Lung (tissue), 12 donors: Measurements from ENCODE around the gene UBR2. TPM values are rescaled to one million over a fixed set of nuclear protein-coding genes. Genes with fewer than 3 reads are reported as not detected.
A peak's percentile ranks its signal among the peaks of the same experiment; 100 is the strongest.

ENCODE experiments used
- ATAC-seq: fragments of 200-7000 bp; cut with Tn5 transposase; one replicate; pipeline ENCODE4 v1.9.1; 2020; ENCODE audit warnings: moderate number of reproducible peaks; ENCODE audit not compliant: insufficient read depth, low FRiP score
- DNase-seq, 3 donors: peaks; one replicate each; pipeline ENCODE4 v3.0.0-alpha.2; 2013 to 2017
- H3K27ac ChIP-seq, 2 donors: one replicate each; pipeline ENCODE4 v1.5.1; 2013; ENCODE audit warnings: mild to moderate bottlenecking in 2 of 2, moderate library complexity in 2 of 2, control low read depth in 1 of 2, inconsistent platforms in 1 of 2, low read depth in 1 of 2, low read length in 1 of 2
- H3K27me3 ChIP-seq, 3 donors: one replicate each; pipeline ENCODE4 v1.5.1; 2013; ENCODE audit warnings: low read length in 2 of 3; ENCODE audit not compliant: control insufficient read depth in 3 of 3, insufficient read depth in 3 of 3
- H3K36me3 ChIP-seq, 4 donors: one replicate each; pipeline ENCODE4 v1.5.1; 2013; ENCODE audit warnings: low read length in 4 of 4, mild to moderate bottlenecking in 1 of 4, moderate library complexity in 1 of 4; ENCODE audit not compliant: control insufficient read depth in 4 of 4, insufficient read depth in 4 of 4
- H3K4me1 ChIP-seq, 5 donors: one replicate each; pipeline ENCODE4 v1.5.1; 2013; ENCODE audit warnings: low read length in 5 of 5, mild to moderate bottlenecking in 2 of 5, moderate library complexity in 1 of 5; ENCODE audit not compliant: control insufficient read depth in 5 of 5, insufficient read depth in 5 of 5
- H3K4me3 ChIP-seq: one replicate; pipeline ENCODE4 v1.5.1; 2013; ENCODE audit warnings: mild to moderate bottlenecking, control low read depth, moderate library complexity
- H3K9ac ChIP-seq, 2 donors: one replicate each; pipeline ENCODE4 v1.5.1; 2013; ENCODE audit warnings: low read length in 2 of 2, control low read depth in 1 of 2; ENCODE audit not compliant: insufficient read depth in 1 of 2
- H3K9me3 ChIP-seq, 4 donors: one replicate each; pipeline ENCODE4 v1.5.1; 2013; ENCODE audit warnings: low read length in 3 of 4, mild to moderate bottlenecking in 1 of 4, moderate library complexity in 1 of 4; ENCODE audit not compliant: control insufficient read depth in 4 of 4, insufficient read depth in 3 of 4
- CTCF ChIP-seq: IDR thresholded peaks from 2 replicates; pipeline ENCODE4 v1.5.1; 2012; ENCODE audit warnings: mild to moderate bottlenecking; ENCODE audit errors: control extremely low read depth, extremely low read depth
- WGBS, 2 donors: extraction: QIAGEN DNeasy Blood & Tissue Kit; methylation state at CpG; one replicate each; pipeline ENCODE4 v1.1.7; 2013; 5-methylcytosine and 5-hydroxymethylcytosine counted together
- polyA plus RNA-seq, 2 donors: library from polyadenylated mRNA; stranded (reverse); fragments of 200-250 nt; gene quantifications; one replicate each; pipeline ENCODE4 v1.2.1, GENCODE V29; 2013
- total RNA-seq, 2 donors: library from RNA; depleted of rRNA in 1 of 2; stranded (reverse); fragments of >200 nt in 1 of 2; gene quantifications; one replicate each; pipeline ENCODE4 v1.2.1, GENCODE V29; 2014 to 2021
- donor health status: control.
- donor health status: control.
- donor health status: Bipolar disorder and iron deficiency.
- donor health status: healthy.
- donor health status: DM: yes; HTN: yes; CAD: no.

UBR2 gene
- total and polyA plus RNA-seq, 4 donors = 8.4 to 45.4 (median 19.0) TPM

GRCh38 chr6:42539135-42539534, 24.7 kb upstream of the UBR2 start:
- WGBS, 2 donors = 88 to 91% methylated on average over 1 of the region's 1 CpG

GRCh38 chr6:42545226-42545773, 18.5 kb upstream of the UBR2 start:
- H3K27ac ChIP-seq = no peak overlapping the region
- 57 to 77% methylated on average over 7 of the region's 7 CpGs for WGBS, 2 donors
- H3K9me3 ChIP-seq = no peaks in the 10 kb centered on the region
- H3K36me3 ChIP-seq = no peaks in the 10 kb centered on the region
- no peak overlapping the region for H3K9ac ChIP-seq
- no peak overlapping the region for H3K4me3 ChIP-seq
- DNase-seq = no peak
- ATAC-seq = no peak
- H3K27me3 ChIP-seq = no peaks in the 10 kb centered on the region
- peaks cover 0 to 7% (median 0%) of the 10 kb centered on the region in 5 donors for H3K4me1 ChIP-seq
- no peak for TF ChIP-seq CTCF

More at GRCh38 chr6:42539135-42539534, 24.7 kb upstream of the UBR2 start:
- H3K9ac ChIP-seq = no peak overlapping the region
- no peaks in the 10 kb centered on the region for H3K9me3 ChIP-seq
- DNase-seq = no peak
- no peak overlapping the region for H3K27ac ChIP-seq
- no peaks in the 10 kb centered on the region for H3K36me3 ChIP-seq
- no peak overlapping the region for H3K4me3 ChIP-seq
- ATAC-seq = no peak
- no peaks in the 10 kb centered on the region for H3K27me3 ChIP-seq
- no peak for TF ChIP-seq CTCF
- peaks cover 0 to 2% (median 0%) of the 10 kb centered on the region in 5 donors for H3K4me1 ChIP-seq

- 3% methylated on average over 27 of the region's 27 CpGs for WGBS, 2 donors
- peak overlapping the region in 1 of 2 donors; percentile 20 for H3K27ac ChIP-seq
- ATAC-seq = peak; percentile 96
Observed at GRCh38 chr6:42547407-42548329, 16.2 kb upstream of the UBR2 start.

More at GRCh38 chr6:42547407-42548329, 16.2 kb upstream of the UBR2 start:
- no peaks in the 10 kb centered on the region for H3K9me3 ChIP-seq
- DNase-seq = peak; percentile 90 to 91 (median 90)
- H3K27me3 ChIP-seq = no peaks in the 10 kb centered on the region
- H3K4me1 ChIP-seq = peaks cover 0 to 7% (median 0%) of the 10 kb centered on the region in 5 donors
- peak; percentile 85 for TF ChIP-seq CTCF
- H3K9ac ChIP-seq = peak overlapping the region in 1 of 2 donors; percentile 65
- no peaks in the 10 kb centered on the region for H3K36me3 ChIP-seq
- H3K4me3 ChIP-seq = peak overlapping the region; percentile 42
